H1 (cell line): ENCODE measurements around the gene TRAPPC3. TPM values are rescaled to one million over a fixed set of nuclear protein-coding genes. Genes with fewer than 3 reads are reported as not detected.

Experiments
- EZH2 ChIP-seq: fragments of 200-600 bp; sonication (generic); IDR thresholded peaks from 2 replicates; pipeline ENCODE4 v1.7.1; 2012; ENCODE audit warnings: low read depth, mild to moderate bottlenecking, moderate library complexity, low read length, inconsistent platforms; ENCODE audit not compliant: severe bottlenecking
- GTF2F1 ChIP-seq: IDR thresholded peaks from 2 replicates; pipeline ENCODE4 v1.6.1; 2012; ENCODE audit warnings: low read depth, low read length, improper control_type of control experiment, borderline replicate concordance
- KDM5A ChIP-seq: fragments of 200-600 bp; IDR thresholded peaks from 2 replicates; pipeline ENCODE4 v1.7.1; 2012; ENCODE audit warnings: mild to moderate bottlenecking, low read length, inconsistent platforms, mixed read lengths
- NANOG ChIP-seq: IDR thresholded peaks from 2 replicates; pipeline ENCODE4 v1.6.1; 2011; ENCODE audit warnings: low read length, low read depth, mild to moderate bottlenecking, inconsistent platforms; ENCODE audit not compliant: insufficient read depth, poor library complexity, severe bottlenecking
- polyA plus RNA-seq, 7 experiments: library from polyadenylated mRNA; depleted of rRNA in 3 of 7; stranded (reverse) in 5 of 7; unstranded in 2 of 7; fragments of >200 nt in 5 of 7; fragments of 200-250 nt in 2 of 7; gene quantifications; 1 replicate in 5 of 7; 2 replicates in 1 of 7; 4 replicates in 1 of 7; pipeline versions ENCODE4 v1.2.1 to v1.2.3, GENCODE V29; 2011 to 2013; ENCODE audit warnings: missing spikeins in 2 of 7, mixed read lengths in 2 of 7
- total RNA-seq: library from RNA; stranded (reverse); fragmentation: NEBNext Ultra II Directional; extraction: Animal tissue kit (Norgen Biotek cat#: 25700); gene quantifications from 2 replicates; pipeline ENCODE4 v1.2.1, GENCODE V29; 2021

Gene TRAPPC3
- total and polyA plus RNA-seq, 2 of the 8 experiments (the other 6 are each of a cell fraction or from before 2014, with no cell fraction given), result 47.8 to 51.0 TPM

DNA sequence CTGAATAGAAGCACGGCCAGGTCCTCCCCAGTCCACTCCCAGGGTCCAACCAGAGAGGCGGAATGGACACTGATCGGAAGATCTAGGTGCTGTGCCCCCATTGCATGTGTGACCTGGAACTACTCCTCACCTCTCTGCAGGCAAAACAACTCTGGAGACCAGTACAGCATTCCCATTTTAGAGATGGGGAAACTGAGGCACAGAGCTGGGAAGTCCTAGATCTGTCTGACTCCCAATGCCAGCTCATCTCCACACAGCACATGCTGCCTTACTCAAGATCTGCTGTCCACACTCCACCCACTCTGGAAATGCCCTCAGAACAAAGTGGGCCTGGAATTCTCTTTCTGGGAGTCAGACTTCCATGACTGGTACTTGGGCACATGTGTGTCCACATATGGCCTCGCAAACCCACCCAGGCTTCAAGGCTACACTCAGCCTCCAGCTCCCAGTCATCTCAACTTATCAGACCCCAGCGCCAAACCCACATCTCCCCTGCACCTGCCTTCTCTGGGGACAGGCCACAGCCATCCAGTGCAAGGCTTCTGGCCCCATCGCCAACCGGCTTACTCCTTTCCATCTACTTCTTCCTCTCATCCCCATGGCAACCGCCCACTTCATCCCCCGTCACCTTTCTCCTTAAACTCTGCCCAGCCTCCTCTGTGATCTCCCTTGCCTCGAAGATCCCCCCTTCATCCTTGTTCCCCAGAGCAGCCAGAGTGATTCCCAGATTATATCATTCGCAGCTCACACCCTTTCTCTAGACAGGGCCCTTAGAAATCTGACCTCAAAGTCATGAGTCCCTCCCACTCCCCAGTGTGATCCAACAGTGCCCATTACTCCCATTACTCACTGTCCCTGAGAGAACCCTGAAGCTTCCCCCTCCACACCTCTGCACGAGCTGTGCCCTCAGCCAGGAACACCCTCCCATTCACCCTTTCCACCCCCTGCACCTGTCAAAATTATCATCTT lies 26.9 kb downstream of the TRAPPC3 start (continued):
- TF ChIP-seq NANOG (no peak), GTF2F1 (no peak), EZH2 (no peak), KDM5A (no peak)
